AG20443 (cell line): ENCODE data around the gene PCSK6.
A peak's percentile ranks its signal among the peaks of the same experiment; 100 is the strongest.

Experiments
- DNase-seq: peaks from one replicate; pipeline ENCODE4 v3.0.0; 2012; ENCODE audit warnings: low spot score, mixed read lengths

PCSK6 gene

GRCh38 chr15:101489599-101490407, at the start of gene PCSK6:
Gene PCSK6 (minus strand): TSS chr15:101489707. CDS start chr15:101489670, 37 bp downstream.
- DNase-seq, result peak; percentile 69

DNA sequence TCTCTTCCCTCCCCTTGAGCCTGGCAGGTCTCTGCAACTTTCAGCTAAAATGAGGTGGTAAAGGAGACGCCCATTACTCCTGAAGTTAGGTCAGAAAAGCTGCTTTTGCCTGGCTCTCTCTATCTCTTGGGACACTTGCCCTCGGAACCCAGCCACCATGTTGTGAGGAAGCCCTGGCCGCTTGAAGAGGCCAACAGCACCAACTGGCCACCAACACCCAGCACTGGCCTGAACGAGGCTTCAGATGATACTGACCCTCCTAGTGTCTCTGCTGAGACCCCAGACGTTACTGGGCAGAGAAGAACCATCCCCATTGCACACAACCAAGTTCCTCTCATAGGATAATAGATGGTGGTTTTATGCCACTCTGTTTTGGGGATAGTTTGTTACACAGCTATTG, 49.5 kb upstream of the PCSK6 start:
- no peak for DNase-seq

DNA sequence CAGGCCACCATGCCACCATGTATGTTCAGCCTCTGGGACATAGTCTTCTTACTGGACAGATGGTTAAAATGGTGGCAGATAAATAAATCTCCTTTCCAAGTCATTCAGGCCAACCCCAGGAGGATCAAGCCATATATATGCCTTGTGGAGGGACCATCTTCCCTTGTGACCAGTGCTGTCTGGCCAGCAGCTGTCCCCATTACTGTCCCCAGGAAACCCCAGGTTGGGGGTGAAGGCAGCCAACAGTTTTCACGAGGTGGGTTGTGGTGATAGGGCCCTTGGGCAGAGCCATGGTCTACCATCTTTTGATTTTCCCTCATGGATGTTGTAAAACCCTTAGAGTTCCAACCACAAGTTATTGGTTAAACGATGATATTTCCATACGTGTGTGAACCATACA, 48.7 kb upstream of the PCSK6 start:
- DNase-seq, result no peak

DNA sequence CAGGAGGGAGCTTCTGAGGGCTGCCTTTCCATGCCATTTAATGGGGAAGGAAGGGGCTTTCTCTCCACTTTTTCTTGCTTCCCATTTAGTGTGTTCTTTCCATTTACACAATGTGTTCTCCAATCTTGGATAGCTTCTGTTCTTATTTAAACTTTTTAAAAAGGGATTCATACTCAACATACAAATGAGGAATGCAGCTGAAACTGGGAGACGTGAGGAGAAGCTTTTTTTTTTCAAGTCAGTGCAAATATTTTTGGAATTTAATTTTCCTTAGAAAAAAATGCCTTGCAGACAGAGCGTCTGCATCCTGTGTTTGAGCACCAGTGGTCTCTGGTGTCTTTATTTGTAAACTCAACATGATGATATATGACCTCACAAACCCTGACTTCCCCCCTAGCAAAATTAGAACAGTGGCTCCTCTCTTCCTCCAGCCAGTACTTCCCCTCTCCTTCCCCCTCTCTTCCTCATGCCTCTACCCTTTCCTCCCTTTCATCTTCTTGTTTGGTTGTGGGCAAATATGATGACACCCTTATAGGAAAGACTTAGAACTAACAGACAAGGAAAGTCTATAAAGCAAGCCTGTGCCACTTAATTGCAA, 48.1 kb upstream of the PCSK6 start:
- DNase-seq, result no peak

- DNase-seq, result no peak
These were observed 47.4 kb upstream of the PCSK6 start for GRCh38 chr15:101536875-101537405.

GRCh38 chr15:101536166-101536874, 46.8 kb upstream of the PCSK6 start:
- DNase-seq, result no peak

GRCh38 chr15:101535170-101535902, 45.8 kb upstream of the PCSK6 start:
- no peak for DNase-seq

DNA sequence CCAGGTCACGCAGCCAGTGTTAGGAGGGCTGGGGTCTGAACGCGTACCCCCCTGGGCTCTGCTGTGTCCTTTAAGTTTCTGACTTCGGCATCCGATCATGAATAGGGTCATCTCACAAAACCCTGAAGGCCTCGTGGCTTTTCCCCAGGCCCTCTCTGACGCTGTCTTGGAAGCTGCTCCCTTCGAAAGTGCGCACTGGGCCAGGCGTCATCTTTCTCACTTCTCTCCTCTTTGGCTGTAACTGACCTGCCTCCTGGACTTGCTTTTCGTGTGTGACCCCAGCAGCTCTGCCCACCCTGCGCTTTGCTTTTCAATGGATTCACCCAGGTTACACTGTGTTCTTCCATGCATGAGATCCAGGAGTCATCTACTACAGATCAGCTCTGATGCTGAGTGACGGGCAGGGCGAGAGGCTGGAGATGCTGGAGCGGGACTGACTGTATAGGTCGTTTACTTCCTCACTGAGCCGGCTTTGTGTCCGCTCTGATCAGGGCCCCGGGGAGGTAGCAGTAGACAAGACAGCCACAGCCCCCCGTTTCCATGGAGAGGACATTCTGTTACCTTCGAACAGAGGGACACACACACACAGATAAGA, 45.0 kb upstream of the PCSK6 start:
- no peak for DNase-seq

DNA sequence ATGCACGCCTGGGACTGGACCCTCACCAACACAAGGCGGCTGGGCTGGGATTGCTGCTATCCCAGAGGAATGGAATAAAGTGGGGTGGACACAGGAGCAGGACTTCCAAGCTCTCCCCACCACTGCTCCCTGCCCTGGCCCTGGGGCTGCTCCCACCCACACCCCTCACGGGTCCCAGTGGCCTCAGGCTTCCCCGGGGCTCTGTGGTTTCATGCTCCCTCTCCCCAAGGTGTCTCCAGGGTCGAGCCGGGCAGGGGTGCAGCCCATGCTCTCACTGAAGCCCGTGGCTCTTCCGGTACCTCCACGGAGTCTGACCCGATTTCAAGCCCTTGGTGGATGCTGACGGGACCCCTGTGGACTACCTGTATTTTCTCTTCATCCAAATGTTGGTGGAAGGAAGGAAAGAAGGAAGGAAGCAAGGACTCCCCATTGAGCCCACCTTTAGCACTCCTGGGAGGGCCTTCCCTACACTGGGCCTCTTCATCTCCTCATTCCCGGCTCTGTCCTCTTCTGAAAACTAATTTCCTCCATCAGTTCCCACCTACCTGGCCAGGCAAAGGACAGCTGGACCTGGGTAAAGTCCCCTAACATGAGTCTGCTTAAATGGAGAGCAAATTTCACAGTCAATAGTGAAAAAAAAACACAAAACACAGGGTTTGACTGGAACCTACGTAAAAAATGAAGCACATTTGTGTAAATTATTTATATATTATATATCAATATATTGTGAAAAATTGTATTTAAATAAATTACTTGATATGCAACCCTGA, 44.0 kb upstream of the PCSK6 start:
- DNase-seq, result no peak

- no peak for DNase-seq
These were observed 43.4 kb upstream of the PCSK6 start for GRCh38 chr15:101532865-101533264.

GRCh38 chr15:101531170-101531569, 41.7 kb upstream of the PCSK6 start:
- no peak for DNase-seq

- no peak for DNase-seq
These were observed 40.9 kb upstream of the PCSK6 start for GRCh38 chr15:101530224-101530958.

GRCh38 chr15:101528917-101529299, 39.4 kb upstream of the PCSK6 start:
- DNase-seq, result peak; percentile 5

- DNase-seq, result peak; percentile 25
These were observed 38.8 kb upstream of the PCSK6 start for GRCh38 chr15:101528108-101528916.

DNA sequence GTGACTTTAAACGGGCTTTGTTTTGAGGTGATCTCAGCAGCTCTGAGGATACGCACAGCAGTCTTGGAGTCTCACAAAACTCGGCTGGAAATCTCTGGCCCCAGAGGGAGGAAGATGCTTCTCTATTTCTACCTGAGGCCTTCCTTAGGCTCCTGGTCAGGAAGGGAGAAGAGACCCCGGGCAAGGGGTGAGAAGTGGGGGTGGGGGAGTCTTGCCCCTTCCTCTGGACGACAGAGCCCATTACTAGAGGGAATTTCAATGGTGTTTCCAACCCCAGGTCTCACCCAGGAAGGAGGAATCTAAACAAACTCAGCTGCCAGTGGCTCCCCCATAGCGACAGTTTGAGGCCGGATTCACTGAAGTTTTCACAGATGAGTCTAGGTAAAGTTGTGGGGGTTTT, 37.4 kb upstream of the PCSK6 start:
- DNase-seq, result no peak

DNA sequence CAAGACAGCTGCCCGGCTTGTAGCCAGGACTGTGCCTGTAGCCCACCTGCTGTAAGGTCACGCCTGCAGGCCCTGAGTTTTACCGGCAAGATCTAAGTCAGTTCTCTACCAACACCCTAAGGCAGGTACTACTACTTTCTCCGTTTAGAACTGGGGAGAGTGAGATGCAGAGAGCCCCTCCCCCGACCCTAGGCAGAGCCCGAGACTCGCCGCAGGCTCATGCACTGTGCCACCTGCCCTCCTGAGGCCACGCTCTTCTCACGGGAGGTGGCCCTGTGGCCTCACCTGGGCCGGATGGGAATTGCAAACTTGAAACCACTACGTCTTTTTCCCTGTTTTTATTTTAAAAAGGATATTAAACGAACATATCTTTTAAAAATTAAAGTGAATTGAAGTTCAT, 36.9 kb upstream of the PCSK6 start:
- peak; percentile 7 for DNase-seq

- peak; percentile 7 for DNase-seq
These were observed 36.5 kb upstream of the PCSK6 start for GRCh38 chr15:101526021-101526420.

DNA sequence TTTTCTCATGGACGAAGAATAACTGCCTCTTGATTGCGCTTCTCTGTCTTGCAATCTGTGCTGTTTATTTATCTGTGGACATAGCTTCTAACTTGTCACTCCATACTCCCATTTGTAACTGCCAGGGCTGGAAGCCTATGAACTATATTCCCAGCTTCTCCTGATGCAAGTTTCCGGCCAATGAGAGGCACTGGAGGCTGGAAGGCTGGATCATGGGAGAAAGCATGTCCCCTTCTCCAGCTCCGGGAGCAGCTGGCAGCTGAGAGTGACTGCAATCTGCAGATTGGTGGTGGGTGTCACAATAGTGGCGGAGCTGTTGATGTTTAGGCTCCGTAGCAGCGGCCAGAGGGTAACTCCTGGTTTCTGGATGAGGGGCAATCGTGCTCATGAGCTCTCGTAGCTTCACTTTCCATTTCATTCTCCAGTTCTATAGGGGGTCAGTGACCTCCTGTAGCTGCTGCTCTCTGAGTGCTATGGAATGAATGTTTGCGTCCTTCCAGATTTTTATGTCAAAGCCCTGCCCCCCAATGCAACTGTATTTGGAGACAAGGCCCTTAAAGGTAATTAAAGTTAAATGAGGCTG, 35.7 kb upstream of the PCSK6 start:
- peak; percentile 4 for DNase-seq

GRCh38 chr15:101523560-101523940, 34.0 kb upstream of the PCSK6 start:
- DNase-seq, result peak; percentile 7
